Kidney capillary endothelial cell (primary cell): ENCODE measurements around the gene ZNF423.

Experiments
- DNase-seq: peaks from one replicate; pipeline ENCODE4 v3.0.0-alpha.2; 2018; ENCODE audit warnings: low spot score

Gene ZNF423

GRCh38 chr16:49530427-49530970, 325.4 kb downstream of the ZNF423 start:
- no peak for DNase-seq

- DNase-seq, result no peak
Measured at GRCh38 chr16:49529411-49530045, 326.4 kb downstream of the ZNF423 start.

GRCh38 chr16:49528866-49529288, 327.0 kb downstream of the ZNF423 start:
- no peak for DNase-seq

GRCh38 chr16:49528060-49528865, 327.6 kb downstream of the ZNF423 start:
- peak; percentile 17 for DNase-seq

- DNase-seq, result no peak
Measured at GRCh38 chr16:49527611-49528010, 328.3 kb downstream of the ZNF423 start.

GRCh38 chr16:49526860-49527365, 329.0 kb downstream of the ZNF423 start:
- no peak for DNase-seq

- no peak for DNase-seq
Measured at GRCh38 chr16:49524947-49525315, 331.0 kb downstream of the ZNF423 start.

- no peak for DNase-seq
Measured at GRCh38 chr16:49524216-49524946, 331.5 kb downstream of the ZNF423 start.

GRCh38 chr16:49523435-49524159, 332.3 kb downstream of the ZNF423 start:
- no peak for DNase-seq

- DNase-seq, result no peak
Measured at GRCh38 chr16:49521734-49522325, 334.1 kb downstream of the ZNF423 start.

- no peak for DNase-seq
Measured at GRCh38 chr16:49520492-49521038, 335.3 kb downstream of the ZNF423 start.

GRCh38 chr16:49519741-49520140, 336.2 kb downstream of the ZNF423 start:
- DNase-seq, result no peak

GRCh38 chr16:49519008-49519656, 336.8 kb downstream of the ZNF423 start:
- no peak for DNase-seq

GRCh38 chr16:49516382-49517036, 339.4 kb downstream of the ZNF423 start:
- no peak for DNase-seq

- DNase-seq, result no peak
Measured at GRCh38 chr16:49515861-49516260, 340.1 kb downstream of the ZNF423 start.

- no peak for DNase-seq
Measured at GRCh38 chr16:49515016-49515565, 340.8 kb downstream of the ZNF423 start.

- DNase-seq, result no peak
Measured at GRCh38 chr16:49514073-49514980, 341.6 kb downstream of the ZNF423 start.

GRCh38 chr16:49513040-49513439, 342.9 kb downstream of the ZNF423 start:
- DNase-seq, result no peak
